NCI-H1694 treated with DMSO at 0.1 percent for 48 hours (cell line): Measurements from ENCODE around the gene SCYGR2.
"Not testable (repeated sequence)": the region's sequence is repeated elsewhere in the genome, so short reads cannot be mapped to it uniquely, and the experiment has no call there.

Experiments used
- DNase-seq: peaks from one replicate; lab custom pipeline; 2025; lab: John Stamatoyannopoulos, UW

The SCYGR2 gene

GRCh38 chr2:227598835-227599503 lies at the start of gene SCYGR2:
Gene SCYGR2 (plus strand): TSS chr2:227598893. CDS start chr2:227598893, 0 bp downstream.
- DNase-seq = not testable (repeated sequence)

- DNase-seq = no peak
Observed at GRCh38 chr2:227551836-227552235, 46.9 kb upstream of the SCYGR2 start.

GRCh38 chr2:227562581-227562980 lies 36.1 kb upstream of the SCYGR2 start:
- DNase-seq = no peak

GRCh38 chr2:227565080-227565479 lies 33.6 kb upstream of the SCYGR2 start:
- no peak for DNase-seq

GRCh38 chr2:227566012-227566411 lies 32.7 kb upstream of the SCYGR2 start:
- DNase-seq = no peak

- DNase-seq = no peak
Observed at GRCh38 chr2:227568852-227569169, 29.9 kb upstream of the SCYGR2 start.

- no peak for DNase-seq
Observed at GRCh38 chr2:227570615-227571014, 28.1 kb upstream of the SCYGR2 start.

GRCh38 chr2:227576110-227576509 lies 22.6 kb upstream of the SCYGR2 start:
- no peak for DNase-seq

- no peak for DNase-seq
Observed at GRCh38 chr2:227576812-227577211, 21.9 kb upstream of the SCYGR2 start.

- no peak for DNase-seq
Observed at GRCh38 chr2:227577555-227577954, 21.1 kb upstream of the SCYGR2 start.

GRCh38 chr2:227578642-227579041 lies 20.1 kb upstream of the SCYGR2 start:
- DNase-seq = no peak

GRCh38 chr2:227579791-227580190 lies 18.9 kb upstream of the SCYGR2 start:
- no peak for DNase-seq

GRCh38 chr2:227582369-227582768 lies 16.3 kb upstream of the SCYGR2 start:
- no peak for DNase-seq

- no peak for DNase-seq
Observed at GRCh38 chr2:227592694-227593387, 5.9 kb upstream of the SCYGR2 start.

- DNase-seq = no peak
Observed at GRCh38 chr2:227595797-227596196, 2.9 kb upstream of the SCYGR2 start.

- no peak for DNase-seq
Observed at GRCh38 chr2:227597036-227597435, 1.7 kb upstream of the SCYGR2 start.

- DNase-seq = no peak
Observed at GRCh38 chr2:227597998-227598397, 695 bp upstream of the SCYGR2 start.

GRCh38 chr2:227602358-227602757 lies 3.7 kb downstream of the SCYGR2 start:
- no peak for DNase-seq

GRCh38 chr2:227606476-227606875 lies 7.8 kb downstream of the SCYGR2 start:
- DNase-seq = no peak

GRCh38 chr2:227607941-227608340 lies 9.2 kb downstream of the SCYGR2 start:
- no peak for DNase-seq

GRCh38 chr2:227608561-227609338 lies 10.1 kb downstream of the SCYGR2 start:
- DNase-seq = no peak

GRCh38 chr2:227610123-227610522 lies 11.4 kb downstream of the SCYGR2 start:
- DNase-seq = no peak
